GM12875 (cell line): Measurements from ENCODE around the gene GALNT15.

Source experiments
- H3K4me3 ChIP-seq: one replicate; pipeline ENCODE4 v1.5.1; 2011; ENCODE audit warnings: low read depth, low read length, control low read depth
- TF ChIP-seq, protein P1 (sequence below): IDR thresholded peaks from 2 replicates; pipeline ENCODE4 v1.5.1; 2011; ENCODE audit warnings: low read depth, mild to moderate bottlenecking, control low read depth, inconsistent platforms, low read length, moderate library complexity, borderline replicate concordance; ENCODE audit not compliant: insufficient read depth

The GALNT15 gene

DNA sequence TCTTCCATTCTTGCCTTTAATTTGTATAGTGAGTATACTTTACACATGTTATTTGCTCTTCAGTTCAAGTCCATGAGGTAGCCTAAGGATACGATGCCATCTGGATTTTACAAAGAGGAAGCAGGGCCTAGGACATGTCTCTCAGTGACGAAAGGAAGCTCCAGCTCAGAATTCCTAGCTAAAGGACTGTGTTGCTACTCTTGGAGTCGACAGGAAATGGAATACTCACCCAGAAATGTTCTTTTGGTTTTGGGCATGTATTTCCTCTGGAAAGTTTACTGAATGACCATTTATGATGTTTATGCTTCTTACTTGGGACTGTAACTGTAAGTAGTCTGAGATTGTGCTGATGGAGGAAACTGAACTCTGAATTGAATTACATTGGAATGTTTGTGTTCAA lies 103.0 kb downstream of the GALNT15 start:
- TF ChIP-seq, protein P1, sequence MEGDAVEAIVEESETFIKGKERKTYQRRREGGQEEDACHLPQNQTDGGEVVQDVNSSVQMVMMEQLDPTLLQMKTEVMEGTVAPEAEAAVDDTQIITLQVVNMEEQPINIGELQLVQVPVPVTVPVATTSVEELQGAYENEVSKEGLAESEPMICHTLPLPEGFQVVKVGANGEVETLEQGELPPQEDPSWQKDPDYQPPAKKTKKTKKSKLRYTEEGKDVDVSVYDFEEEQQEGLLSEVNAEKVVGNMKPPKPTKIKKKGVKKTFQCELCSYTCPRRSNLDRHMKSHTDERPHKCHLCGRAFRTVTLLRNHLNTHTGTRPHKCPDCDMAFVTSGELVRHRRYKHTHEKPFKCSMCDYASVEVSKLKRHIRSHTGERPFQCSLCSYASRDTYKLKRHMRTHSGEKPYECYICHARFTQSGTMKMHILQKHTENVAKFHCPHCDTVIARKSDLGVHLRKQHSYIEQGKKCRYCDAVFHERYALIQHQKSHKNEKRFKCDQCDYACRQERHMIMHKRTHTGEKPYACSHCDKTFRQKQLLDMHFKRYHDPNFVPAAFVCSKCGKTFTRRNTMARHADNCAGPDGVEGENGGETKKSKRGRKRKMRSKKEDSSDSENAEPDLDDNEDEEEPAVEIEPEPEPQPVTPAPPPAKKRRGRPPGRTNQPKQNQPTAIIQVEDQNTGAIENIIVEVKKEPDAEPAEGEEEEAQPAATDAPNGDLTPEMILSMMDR, result no peak
- H3K4me3 ChIP-seq, result no peak overlapping the region

DNA sequence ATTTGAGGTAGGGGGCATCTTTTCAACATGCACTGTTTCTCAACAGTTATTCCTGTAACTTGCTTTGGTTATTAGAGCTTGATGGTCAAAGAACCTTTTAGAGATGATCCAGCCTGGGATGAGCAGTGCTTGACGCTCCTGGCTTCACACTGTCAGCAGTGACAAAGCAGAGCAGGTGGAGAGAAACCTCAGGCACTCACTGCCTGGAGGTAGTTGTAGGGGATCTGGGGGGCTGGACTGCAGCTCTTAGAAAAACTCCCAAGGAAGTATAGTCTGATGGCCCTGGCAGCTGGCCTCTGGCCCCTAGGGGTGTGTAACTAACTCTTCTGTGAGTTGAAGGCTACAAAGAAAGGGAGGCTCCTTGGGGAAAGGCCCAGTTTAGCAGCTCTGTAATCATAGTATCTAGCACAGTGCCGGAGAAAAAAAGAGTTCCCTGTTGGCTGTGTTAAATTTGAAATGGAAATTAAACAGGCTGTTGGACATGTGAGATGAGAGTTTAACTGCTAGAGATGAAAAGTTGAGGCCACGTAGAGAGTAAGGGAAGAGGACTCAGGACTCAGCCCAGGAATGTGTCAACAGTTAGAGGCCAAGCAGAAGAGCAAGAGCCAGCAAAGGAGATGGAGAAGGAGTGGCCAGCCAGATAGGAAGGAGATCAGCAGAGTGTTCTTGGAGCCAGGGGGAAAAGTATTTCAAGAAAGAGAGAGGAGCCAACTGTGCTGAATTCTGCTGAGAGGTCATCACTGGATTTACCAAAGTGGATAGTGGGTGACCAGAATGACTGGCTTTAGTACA lies 104.7 kb downstream of the GALNT15 start:
- TF ChIP-seq, protein P1, result no peak
- H3K4me3 ChIP-seq, result no peak overlapping the region

DNA sequence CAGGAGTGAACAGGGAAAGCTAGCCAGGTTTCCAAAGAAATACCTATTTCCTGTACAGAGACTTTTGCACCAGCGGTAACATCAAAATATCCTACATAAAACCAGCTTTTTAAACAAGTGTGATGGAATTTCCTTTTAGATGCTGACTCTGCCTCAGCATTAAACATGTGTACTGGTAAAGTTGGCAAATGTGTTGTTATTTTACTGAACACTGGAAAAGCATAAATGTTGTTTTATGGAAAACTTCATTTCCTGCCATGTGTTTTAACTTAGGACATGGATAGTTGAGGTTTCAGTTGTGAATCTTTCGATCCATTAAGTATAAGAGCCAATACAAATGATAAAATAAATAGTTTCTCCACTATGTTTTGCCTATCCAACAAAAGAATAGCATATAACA lies 106.2 kb downstream of the GALNT15 start:
- no peak overlapping the region for H3K4me3 ChIP-seq
- TF ChIP-seq, protein P1, result no peak
